Hepatocyte (in vitro differentiated cells): ENCODE results near the gene SIDT1.

Experiments used
- EZH2 ChIP-seq: fragments of 200-600 bp; sonication (generic); IDR thresholded peaks from 2 replicates; pipeline ENCODE4 v1.6.1; 2016; ENCODE audit warnings: antibody characterized with exemption, mild to moderate bottlenecking, borderline replicate concordance
- TF ChIP-seq, protein P1 (sequence below): fragments of 200-600 bp; sonication (generic); IDR thresholded peaks from 2 replicates; pipeline ENCODE4 v1.5.1; 2016; ENCODE audit warnings: antibody characterized with exemption, mild to moderate bottlenecking; ENCODE audit not compliant: poor library complexity

DNA sequence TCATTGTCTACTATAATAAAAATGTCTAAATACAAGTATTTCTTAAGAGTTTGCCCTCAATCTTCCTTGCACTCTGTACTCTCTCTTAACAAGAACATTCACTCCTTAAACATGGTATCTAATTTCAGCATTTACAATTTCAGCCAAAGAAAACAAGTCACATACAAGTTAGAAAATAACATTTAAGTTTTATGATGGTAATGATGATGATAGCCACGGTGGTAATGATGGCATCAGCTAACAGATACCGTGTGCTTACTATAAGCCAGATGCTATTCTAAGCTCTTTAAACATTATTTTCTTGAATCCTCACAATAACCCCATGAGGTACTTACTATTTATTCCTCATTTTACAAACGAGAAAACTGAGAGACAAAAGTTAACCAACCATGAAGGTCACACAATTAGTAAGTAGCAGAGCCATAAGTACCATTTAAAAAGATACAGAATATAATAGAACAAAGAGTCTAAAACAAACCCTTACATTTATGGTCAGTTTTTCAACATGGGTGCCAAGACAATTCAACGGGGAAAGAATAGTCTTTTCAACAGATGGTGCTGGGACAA is 24.8 kb upstream of the SIDT1 start:
- TF ChIP-seq, protein P1, sequence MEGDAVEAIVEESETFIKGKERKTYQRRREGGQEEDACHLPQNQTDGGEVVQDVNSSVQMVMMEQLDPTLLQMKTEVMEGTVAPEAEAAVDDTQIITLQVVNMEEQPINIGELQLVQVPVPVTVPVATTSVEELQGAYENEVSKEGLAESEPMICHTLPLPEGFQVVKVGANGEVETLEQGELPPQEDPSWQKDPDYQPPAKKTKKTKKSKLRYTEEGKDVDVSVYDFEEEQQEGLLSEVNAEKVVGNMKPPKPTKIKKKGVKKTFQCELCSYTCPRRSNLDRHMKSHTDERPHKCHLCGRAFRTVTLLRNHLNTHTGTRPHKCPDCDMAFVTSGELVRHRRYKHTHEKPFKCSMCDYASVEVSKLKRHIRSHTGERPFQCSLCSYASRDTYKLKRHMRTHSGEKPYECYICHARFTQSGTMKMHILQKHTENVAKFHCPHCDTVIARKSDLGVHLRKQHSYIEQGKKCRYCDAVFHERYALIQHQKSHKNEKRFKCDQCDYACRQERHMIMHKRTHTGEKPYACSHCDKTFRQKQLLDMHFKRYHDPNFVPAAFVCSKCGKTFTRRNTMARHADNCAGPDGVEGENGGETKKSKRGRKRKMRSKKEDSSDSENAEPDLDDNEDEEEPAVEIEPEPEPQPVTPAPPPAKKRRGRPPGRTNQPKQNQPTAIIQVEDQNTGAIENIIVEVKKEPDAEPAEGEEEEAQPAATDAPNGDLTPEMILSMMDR: no peak
- TF ChIP-seq EZH2: no peak
